IMR-90 (cell line): Measurements from ENCODE around the gene RGSL1. TPM values are rescaled to one million over a fixed set of nuclear protein-coding genes. Genes with fewer than 3 reads are reported as not detected.

Source experiments
- ATAC-seq: fragments of 200-7000 bp; cut with Tn5 transposase; 2 replicates; pipeline ENCODE4 v1.9.1; 2020; ENCODE audit warnings: low read depth, mild to moderate bottlenecking, moderate library complexity
- BruUV-seq: library from RNA; stranded (reverse); fragments of 400-500 nt; replicated peaks from 2 replicates; lab custom pipeline; 2021; lab: Mats Ljungman, UMichigan
- CTCF ChIA-PET: fragments of 300-600 bp; formaldehyde crosslinking; extraction: SDS; loops from one replicate; lab custom pipeline; 2021; ENCODE audit warnings: antibody characterized with exemption; lab: Yijun Ruan, JAX
- POLR2A ChIA-PET: fragments of 300-600 bp; sonication (Branson Sonifier 250); formaldehyde crosslinking; loops from one replicate; lab custom pipeline; 2022; ENCODE audit warnings: antibody characterized with exemption; ENCODE audit not compliant: unreplicated experiment; lab: Charles Lee
- DNase-seq: peaks from one replicate; pipeline ENCODE4 v3.0.0; 2013
- H2AFZ ChIP-seq: replicated peaks from 2 replicates; pipeline ENCODE3; 2013; ENCODE audit warnings: low read length, mild to moderate bottlenecking; ENCODE audit not compliant: poor library complexity
- H2AK5ac ChIP-seq: 2 replicates; pipeline ENCODE4 v1.6.1; 2013; ENCODE audit warnings: low read depth, low read length, inconsistent platforms
- H2AK9ac ChIP-seq: replicated peaks from 2 replicates; pipeline ENCODE3; 2013; ENCODE audit warnings: mild to moderate bottlenecking, low read depth, low read length, moderate library complexity; ENCODE audit not compliant: poor library complexity
- H2BK120ac ChIP-seq: 2 replicates; pipeline ENCODE4 v1.6.1; 2013; ENCODE audit warnings: low read depth, low read length, inconsistent platforms
- H2BK15ac ChIP-seq: 3 replicates; pipeline ENCODE4 v1.6.1; 2013; ENCODE audit warnings: low read depth, low read length, inconsistent platforms
- H2BK20ac ChIP-seq: 2 replicates; pipeline ENCODE4 v1.6.1; 2013; ENCODE audit warnings: low read depth, mild to moderate bottlenecking, inconsistent platforms, low read length, moderate library complexity
- H2BK5ac ChIP-seq: 2 replicates; pipeline ENCODE4 v1.6.1; 2013; ENCODE audit warnings: mild to moderate bottlenecking, low read depth, low read length, inconsistent platforms; ENCODE audit not compliant: poor library complexity, severe bottlenecking
- H3K14ac ChIP-seq: replicated peaks from 2 replicates; pipeline ENCODE4 v1.6.1; 2013; ENCODE audit warnings: low read depth, low read length, inconsistent platforms
- H3K18ac ChIP-seq: 2 replicates; pipeline ENCODE4 v1.6.1; 2013; ENCODE audit warnings: low read depth, low read length, control low read depth
- H3K23ac ChIP-seq: 2 replicates; pipeline ENCODE4 v1.6.1; 2013; ENCODE audit warnings: low read depth, low read length, inconsistent platforms
- H3K27ac ChIP-seq: 2 replicates; pipeline ENCODE4 v1.5.1; 2013; ENCODE audit warnings: mild to moderate bottlenecking, control low read depth, low read length; ENCODE audit not compliant: insufficient read depth
- H3K27me3 ChIP-seq: 2 replicates; pipeline ENCODE4 v1.6.1; 2013; ENCODE audit warnings: low read length; ENCODE audit not compliant: control insufficient read depth, insufficient read depth
- H3K36me3 ChIP-seq: 2 replicates; pipeline ENCODE4 v1.6.1; 2013; ENCODE audit warnings: low read length, mixed read lengths; ENCODE audit not compliant: control insufficient read depth, insufficient read depth
- H3K4ac ChIP-seq: 2 replicates; pipeline ENCODE4 v1.6.1; 2013; ENCODE audit warnings: low read depth, low read length, inconsistent platforms
- H3K4me1 ChIP-seq: 2 replicates; pipeline ENCODE4 v1.6.1; 2013; ENCODE audit warnings: low read length, mixed read lengths; ENCODE audit not compliant: control insufficient read depth, insufficient read depth
- H3K4me2 ChIP-seq: 2 replicates; pipeline ENCODE4 v1.6.1; 2013; ENCODE audit warnings: low read depth, mild to moderate bottlenecking, control low read depth, low read length, moderate library complexity
- H3K4me3 ChIP-seq: 2 replicates; pipeline ENCODE4 v1.5.1; 2013; ENCODE audit warnings: low read depth, mild to moderate bottlenecking, control low read depth, low read length, moderate library complexity; ENCODE audit not compliant: insufficient read depth
- H3K56ac ChIP-seq: 2 replicates; pipeline ENCODE4 v1.6.1; 2013; ENCODE audit warnings: low read length, inconsistent platforms; ENCODE audit not compliant: insufficient read depth; ENCODE audit errors: extremely low read depth
- H3K79me1 ChIP-seq, 2 experiments: 2 replicates each; pipeline ENCODE4 v1.6.1; 2013; ENCODE audit warnings: low read length in 2 of 2, inconsistent platforms in 1 of 2, low read depth in 1 of 2
- H3K9ac ChIP-seq: 2 replicates; pipeline ENCODE4 v1.6.1; 2013; ENCODE audit warnings: low read depth, low read length, control low read depth
- H3K9me1 ChIP-seq: 2 replicates; pipeline ENCODE4 v1.6.1; 2013; ENCODE audit warnings: low read length, inconsistent platforms; ENCODE audit not compliant: insufficient read depth
- H3K9me3 ChIP-seq: 2 replicates; pipeline ENCODE4 v1.6.1; 2013; ENCODE audit warnings: low read length; ENCODE audit not compliant: control insufficient read depth, insufficient read depth
- H4K20me1 ChIP-seq: 2 replicates; pipeline ENCODE4 v1.6.1; 2013; ENCODE audit warnings: low read length, inconsistent platforms; ENCODE audit not compliant: insufficient read depth
- H4K5ac ChIP-seq: 2 replicates; pipeline ENCODE4 v1.6.1; 2013; ENCODE audit warnings: mild to moderate bottlenecking, low read depth, low read length, control low read depth
- H4K8ac ChIP-seq, 2 experiments: 2 replicates each; pipeline ENCODE4 v1.6.1; 2013; ENCODE audit warnings: low read depth in 2 of 2, low read length in 2 of 2, control low read depth in 1 of 2, inconsistent platforms in 1 of 2
- H4K91ac ChIP-seq: 2 replicates; pipeline ENCODE4 v1.6.1; 2013; ENCODE audit warnings: low read depth, low read length, inconsistent platforms; ENCODE audit not compliant: insufficient read depth
- CEBPB ChIP-seq: IDR thresholded peaks from 2 replicates; pipeline ENCODE4 v1.6.1; 2012; ENCODE audit warnings: low read depth, low read length, improper control_type of control experiment
- CHD1 ChIP-seq: IDR thresholded peaks from 2 replicates; pipeline ENCODE4 v1.6.1; 2012; ENCODE audit warnings: low read depth, low read length, improper control_type of control experiment
- ELK1 ChIP-seq: fragments of 150-350 bp; IDR thresholded peaks from 2 replicates; pipeline ENCODE4 v1.6.1; 2016; ENCODE audit warnings: low read depth, mild to moderate bottlenecking, low read length, moderate library complexity, borderline replicate concordance
- FOS ChIP-seq: fragments of 150-350 bp; IDR thresholded peaks from 2 replicates; pipeline ENCODE4 v1.6.1; 2016; ENCODE audit warnings: low read depth, low read length
- MAFK ChIP-seq: IDR thresholded peaks from 2 replicates; pipeline ENCODE4 v1.6.1; 2012; ENCODE audit warnings: low read depth, low read length, improper control_type of control experiment
- MXI1 ChIP-seq: IDR thresholded peaks from 2 replicates; pipeline ENCODE4 v1.6.1; 2012; ENCODE audit warnings: low read depth, mild to moderate bottlenecking, low read length, moderate library complexity, borderline replicate concordance
- RAD21 ChIP-seq: IDR thresholded peaks from 2 replicates; pipeline ENCODE4 v1.6.1; 2012; ENCODE audit warnings: low read length, improper control_type of control experiment
- RCOR1 ChIP-seq: IDR thresholded peaks from 2 replicates; pipeline ENCODE4 v1.6.1; 2012; ENCODE audit warnings: mild to moderate bottlenecking, low read length, improper control_type of control experiment; ENCODE audit not compliant: insufficient replicate concordance
- SMC3 ChIP-seq: fragments of 150-350 bp; IDR thresholded peaks from 2 replicates; pipeline ENCODE4 v1.6.1; 2016; ENCODE audit warnings: low read depth, mild to moderate bottlenecking, antibody characterized with exemption, low read length, moderate library complexity
- dilution Hi-C: fragments of 300-500 bp; cut with HindIII; formaldehyde crosslinking; loops from one replicate; pipeline ENCODE4 v1.14.3; 2018; ENCODE audit warnings: low sequenced_read_pairs; ENCODE audit not compliant: unreplicated experiment
- in situ Hi-C: fragments of 300-500 bp; cut with MboI; formaldehyde crosslinking; loops from 3 replicates; pipeline ENCODE4 v1.14.3; 2019; ENCODE audit warnings: low sequenced_read_pairs, inconsistent platforms, mixed read lengths
- intact Hi-C: fragments of 100-400 bp; cut with micrococcal nuclease; formaldehyde crosslinking; loops from 2 replicates; pipeline ENCODE4 v1.10.0; 2022
- polyA plus RNA-seq, 3 experiments: library from polyadenylated mRNA; depleted of rRNA; stranded (reverse); fragments of >200 nt; gene quantifications; 2 replicates each; pipeline ENCODE4 v1.2.3, GENCODE V29; 2012; ENCODE audit warnings: low replicate concordance in 1 of 3
- total RNA-seq: library from RNA; depleted of rRNA; stranded (reverse); fragments of >200 nt; gene quantifications from 2 replicates; pipeline ENCODE4 v1.2.3, GENCODE V29; 2012
- TF ChIP-seq, protein P1 (sequence below): fragments of 150-350 bp; IDR thresholded peaks from 2 replicates; pipeline ENCODE4 v1.6.1; 2017; ENCODE audit warnings: mild to moderate bottlenecking, antibody characterized with exemption, low read length, low read depth

The RGSL1 gene
- total and polyA plus RNA-seq, 2 of the 4 experiments (the other 2 are of a cell fraction), result not detected

DNA sequence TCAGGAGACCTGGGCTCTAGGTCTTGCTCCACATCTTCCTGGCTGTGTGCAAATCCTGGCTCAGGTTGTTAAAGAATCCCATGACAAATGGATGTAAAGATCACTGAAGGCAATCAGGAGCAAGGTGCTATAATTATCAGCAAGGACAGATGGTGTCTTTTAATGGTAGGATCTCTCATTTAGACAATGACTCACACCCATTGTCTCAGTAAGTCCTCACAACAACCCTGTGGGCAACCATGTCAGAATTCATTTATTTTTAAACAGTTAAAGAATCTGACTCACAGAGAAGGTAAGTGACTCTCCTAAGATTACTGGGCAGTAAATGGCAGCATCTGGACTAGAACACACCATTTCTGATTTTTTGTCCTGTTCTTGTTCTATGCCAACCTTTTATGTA, 106.3 kb downstream of the RGSL1 start:
- Histone ChIP-seq H3K4ac (no peak overlapping the region), H2AK5ac (no peak overlapping the region), H3K4me1 (no peaks in the 10 kb centered on the region), H2BK15ac (no peak overlapping the region), H3K4me3 (no peak overlapping the region), H2AFZ (no peak overlapping the region), H2AK9ac (no peak overlapping the region), H3K36me3 (no peaks in the 10 kb centered on the region), H3K27ac (no peak overlapping the region), H3K27me3 (peaks cover 5% of the 10 kb centered on the region), H2BK20ac (no peak overlapping the region), H3K23ac (no peak overlapping the region), H3K79me1 (no peaks in the 10 kb centered on the region), H3K56ac (no peak overlapping the region), H4K20me1 (no peaks in the 10 kb centered on the region), H3K14ac (no peak overlapping the region), H3K18ac (no peak overlapping the region), H4K8ac (no peak overlapping the region), H3K9ac (no peak overlapping the region), H3K9me1 (no peaks in the 10 kb centered on the region), H4K91ac (no peak overlapping the region), H3K4me2 (no peak overlapping the region), H2BK5ac (no peak overlapping the region), H2BK120ac (no peak overlapping the region), H4K5ac (no peak overlapping the region), H3K9me3 (peaks cover 5% of the 10 kb centered on the region; the same call in 1 of the 2 replicates)
- no peak for DNase-seq
- POLR2A ChIA-PET, result no interaction called here
- dilution Hi-C loops (no loop called here), intact Hi-C loops (no loop called here), in situ Hi-C loops (no loop called here)
- BruUV-seq, result no TSS peak
- no peak for ATAC-seq
- TF ChIP-seq MAFK (no peak), CHD1 (no peak), CEBPB (no peak), SMC3 (no peak), RAD21 (no peak), MXI1 (no peak), FOS (no peak), RCOR1 (no peak), ELK1 (no peak)
- TF ChIP-seq, protein P1, sequence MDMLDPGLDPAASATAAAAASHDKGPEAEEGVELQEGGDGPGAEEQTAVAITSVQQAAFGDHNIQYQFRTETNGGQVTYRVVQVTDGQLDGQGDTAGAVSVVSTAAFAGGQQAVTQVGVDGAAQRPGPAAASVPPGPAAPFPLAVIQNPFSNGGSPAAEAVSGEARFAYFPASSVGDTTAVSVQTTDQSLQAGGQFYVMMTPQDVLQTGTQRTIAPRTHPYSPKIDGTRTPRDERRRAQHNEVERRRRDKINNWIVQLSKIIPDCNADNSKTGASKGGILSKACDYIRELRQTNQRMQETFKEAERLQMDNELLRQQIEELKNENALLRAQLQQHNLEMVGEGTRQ, result no peak
- CTCF ChIA-PET, result no interaction called here
